Measurements from ENCODE around the gene SNN. TPM values are rescaled to one million over a fixed set of nuclear protein-coding genes. Genes with fewer than 3 reads are reported as not detected.

Gene SNN
- total RNA-seq, 1 experiment from 2014 or later, result 1.9 TPM

GRCh38 chr16:11683145-11683544, 14.9 kb downstream of the SNN start:
- H3K36me3 Mint-ChIP-seq (ENCODE audit: insufficient read depth, unreplicated experiment), result peaks cover 88% of the 10 kb centered on the region
- DNase-seq (ENCODE audit: unreplicated experiment), result no peak
- intact Hi-C loops (cut with micrococcal nuclease), result no loop called here
- TF ChIP-seq, protein P1, sequence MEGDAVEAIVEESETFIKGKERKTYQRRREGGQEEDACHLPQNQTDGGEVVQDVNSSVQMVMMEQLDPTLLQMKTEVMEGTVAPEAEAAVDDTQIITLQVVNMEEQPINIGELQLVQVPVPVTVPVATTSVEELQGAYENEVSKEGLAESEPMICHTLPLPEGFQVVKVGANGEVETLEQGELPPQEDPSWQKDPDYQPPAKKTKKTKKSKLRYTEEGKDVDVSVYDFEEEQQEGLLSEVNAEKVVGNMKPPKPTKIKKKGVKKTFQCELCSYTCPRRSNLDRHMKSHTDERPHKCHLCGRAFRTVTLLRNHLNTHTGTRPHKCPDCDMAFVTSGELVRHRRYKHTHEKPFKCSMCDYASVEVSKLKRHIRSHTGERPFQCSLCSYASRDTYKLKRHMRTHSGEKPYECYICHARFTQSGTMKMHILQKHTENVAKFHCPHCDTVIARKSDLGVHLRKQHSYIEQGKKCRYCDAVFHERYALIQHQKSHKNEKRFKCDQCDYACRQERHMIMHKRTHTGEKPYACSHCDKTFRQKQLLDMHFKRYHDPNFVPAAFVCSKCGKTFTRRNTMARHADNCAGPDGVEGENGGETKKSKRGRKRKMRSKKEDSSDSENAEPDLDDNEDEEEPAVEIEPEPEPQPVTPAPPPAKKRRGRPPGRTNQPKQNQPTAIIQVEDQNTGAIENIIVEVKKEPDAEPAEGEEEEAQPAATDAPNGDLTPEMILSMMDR (IDR thresholded peaks at IDR 0.05; ENCODE audit: unreplicated experiment), result no peak
- H3K27ac Mint-ChIP-seq (ENCODE audit: low read depth, unreplicated experiment), result peak overlapping the region; percentile 50
- no peaks in the 10 kb centered on the region for H3K9me3 Mint-ChIP-seq (ENCODE audit: unreplicated experiment)
- ChIA-PET POLR2A (interaction anchor here (0.6 kb wide), 2 partner anchors 42 to 98 kb away, joined by 3 read pairs; no protein-coding TSS in a partner anchor), CTCF (interaction anchor here (1.5 to 1.9 kb wide), 2 partner anchors 277 to 287 kb away, joined by 5 read pairs; no protein-coding TSS in a partner anchor)
- H3K4me3 Mint-ChIP-seq (ENCODE audit: unreplicated experiment), result no peak overlapping the region
- H3K27me3 Mint-ChIP-seq (ENCODE audit: insufficient read depth, unreplicated experiment), result no peaks in the 10 kb centered on the region
- no TSS peak for BruUV-seq (replicated peaks)
- H3K4me1 Mint-ChIP-seq (ENCODE audit: insufficient read depth, unreplicated experiment), result peaks cover 19% of the 10 kb centered on the region

- TF ChIP-seq, protein P1 (IDR thresholded peaks at IDR 0.05; ENCODE audit: unreplicated experiment), result no peak
- peaks cover 82% of the 10 kb centered on the region for H3K36me3 Mint-ChIP-seq (ENCODE audit: insufficient read depth, unreplicated experiment)
- no peak overlapping the region for H3K4me3 Mint-ChIP-seq (ENCODE audit: unreplicated experiment)
Observed at GRCh38 chr16:11684231-11685025, 16.2 kb downstream of the SNN start.

GRCh38 chr16:11685844-11686618, 17.8 kb downstream of the SNN start:
- DNase-seq (ENCODE audit: unreplicated experiment), result no peak
- no peaks in the 10 kb centered on the region for H3K9me3 Mint-ChIP-seq (ENCODE audit: unreplicated experiment)
- peaks cover 16% of the 10 kb centered on the region for H3K4me1 Mint-ChIP-seq (ENCODE audit: insufficient read depth, unreplicated experiment)
- POLR2A ChIA-PET, result interaction anchor here (0.7 kb wide), 1 partner anchor 538 kb away, joined by 3 read pairs; no protein-coding TSS in a partner anchor
- no peak overlapping the region for H3K27ac Mint-ChIP-seq (ENCODE audit: low read depth, unreplicated experiment)
- peaks cover 84% of the 10 kb centered on the region for H3K36me3 Mint-ChIP-seq (ENCODE audit: insufficient read depth, unreplicated experiment)
- no peaks in the 10 kb centered on the region for H3K27me3 Mint-ChIP-seq (ENCODE audit: insufficient read depth, unreplicated experiment)
- CTCF ChIA-PET, result no interaction called here
- intact Hi-C loops (cut with micrococcal nuclease), result no loop called here
- no TSS peak for BruUV-seq (replicated peaks)
- TF ChIP-seq, protein P1 (IDR thresholded peaks at IDR 0.05; ENCODE audit: unreplicated experiment), result no peak
- no peak overlapping the region for H3K4me3 Mint-ChIP-seq (ENCODE audit: unreplicated experiment)

More at GRCh38 chr16:11684231-11685025, 16.2 kb downstream of the SNN start:
- Mint-ChIP-seq H3K4me1 (ENCODE audit: insufficient read depth, unreplicated experiment) (peaks cover 17% of the 10 kb centered on the region), H3K9me3 (ENCODE audit: unreplicated experiment) (no peaks in the 10 kb centered on the region), H3K27ac (ENCODE audit: low read depth, unreplicated experiment) (no peak overlapping the region), H3K27me3 (ENCODE audit: insufficient read depth, unreplicated experiment) (no peaks in the 10 kb centered on the region)
- ChIA-PET POLR2A (interaction anchor here (0.6 kb wide), 1 partner anchor 16 kb away, joined by 3 read pairs; no protein-coding TSS in a partner anchor), CTCF (interaction anchor here (0.6 to 1.9 kb wide), 7 partner anchors 13 to 382 kb away, joined by 3 to 5 read pairs (median 4); no protein-coding TSS in a partner anchor)
- intact Hi-C loops (cut with micrococcal nuclease), result no loop called here
- no TSS peak for BruUV-seq (replicated peaks)
- no peak for DNase-seq (ENCODE audit: unreplicated experiment)
